Fibroblast of skin of abdomen (primary cell): Measurements from ENCODE around the gene ZFYVE28.

Experiments used
- DNase-seq: peaks from one replicate; pipeline ENCODE4 v3.0.0-alpha.2; 2013

Gene ZFYVE28

DNA sequence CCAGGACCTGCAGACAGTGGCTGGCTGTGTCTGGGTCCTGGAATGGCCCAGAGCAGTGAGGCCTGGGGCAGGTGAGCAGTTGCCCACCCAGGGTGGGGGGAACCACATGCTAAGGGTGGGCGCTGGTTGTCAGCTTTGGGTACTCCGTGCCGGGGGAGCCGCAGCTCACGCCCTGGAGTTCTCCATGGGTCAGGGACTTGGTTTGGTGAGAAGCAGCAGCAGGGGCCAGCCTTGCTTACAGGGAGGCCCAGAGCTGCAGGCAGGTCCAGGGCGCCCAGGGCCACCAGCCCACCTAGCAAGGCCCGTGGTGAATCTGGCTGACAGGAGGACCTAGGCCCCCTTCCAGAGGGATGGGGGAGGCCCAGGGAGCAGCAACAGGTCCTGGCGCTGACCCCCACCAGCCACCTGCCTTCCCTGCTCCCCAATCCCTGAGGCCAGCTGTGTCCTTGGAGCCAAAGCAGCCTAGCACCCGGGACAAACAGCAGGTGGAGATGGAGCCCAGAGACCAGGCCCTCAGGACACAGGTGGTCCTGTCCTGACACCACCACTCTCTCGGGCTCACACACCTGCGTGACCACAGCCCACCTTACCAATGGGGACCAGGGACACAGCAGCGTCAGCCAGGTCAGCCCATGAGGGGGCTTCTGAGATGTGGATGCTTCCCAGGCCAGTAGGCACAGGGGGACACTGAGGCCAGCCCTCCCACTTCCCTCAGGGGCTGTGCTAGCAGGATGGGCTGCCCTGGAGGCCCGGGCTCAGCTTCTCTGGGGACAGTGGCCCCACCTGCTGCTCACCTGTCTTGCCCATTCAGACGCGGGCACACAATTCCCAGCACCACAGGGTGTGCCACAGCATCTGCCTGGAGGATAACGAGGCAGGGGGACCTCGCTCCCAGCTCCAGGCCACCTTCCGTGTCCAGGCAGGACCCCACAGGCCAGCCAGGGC is 160.1 kb downstream of the ZFYVE28 start:
- DNase-seq: no peak

- DNase-seq: no peak
Observed at GRCh38 chr4:2257361-2258081, 160.9 kb downstream of the ZFYVE28 start.

GRCh38 chr4:2256781-2257191 is 161.7 kb downstream of the ZFYVE28 start:
- DNase-seq: no peak

- no peak for DNase-seq
Observed at GRCh38 chr4:2256156-2256731, 162.2 kb downstream of the ZFYVE28 start.

- DNase-seq: no peak
Observed at GRCh38 chr4:2255501-2256155, 162.8 kb downstream of the ZFYVE28 start.

GRCh38 chr4:2254665-2255500 is 163.6 kb downstream of the ZFYVE28 start:
- DNase-seq: no peak

GRCh38 chr4:2253160-2254084 is 165.0 kb downstream of the ZFYVE28 start:
- DNase-seq: no peak

- no peak for DNase-seq
Observed at GRCh38 chr4:2252530-2253091, 165.8 kb downstream of the ZFYVE28 start.

GRCh38 chr4:2251795-2252529 is 166.5 kb downstream of the ZFYVE28 start:
- no peak for DNase-seq

GRCh38 chr4:2251073-2251794 is 167.2 kb downstream of the ZFYVE28 start:
- no peak for DNase-seq

- no peak for DNase-seq
Observed at GRCh38 chr4:2250357-2251072, 167.9 kb downstream of the ZFYVE28 start.

DNA sequence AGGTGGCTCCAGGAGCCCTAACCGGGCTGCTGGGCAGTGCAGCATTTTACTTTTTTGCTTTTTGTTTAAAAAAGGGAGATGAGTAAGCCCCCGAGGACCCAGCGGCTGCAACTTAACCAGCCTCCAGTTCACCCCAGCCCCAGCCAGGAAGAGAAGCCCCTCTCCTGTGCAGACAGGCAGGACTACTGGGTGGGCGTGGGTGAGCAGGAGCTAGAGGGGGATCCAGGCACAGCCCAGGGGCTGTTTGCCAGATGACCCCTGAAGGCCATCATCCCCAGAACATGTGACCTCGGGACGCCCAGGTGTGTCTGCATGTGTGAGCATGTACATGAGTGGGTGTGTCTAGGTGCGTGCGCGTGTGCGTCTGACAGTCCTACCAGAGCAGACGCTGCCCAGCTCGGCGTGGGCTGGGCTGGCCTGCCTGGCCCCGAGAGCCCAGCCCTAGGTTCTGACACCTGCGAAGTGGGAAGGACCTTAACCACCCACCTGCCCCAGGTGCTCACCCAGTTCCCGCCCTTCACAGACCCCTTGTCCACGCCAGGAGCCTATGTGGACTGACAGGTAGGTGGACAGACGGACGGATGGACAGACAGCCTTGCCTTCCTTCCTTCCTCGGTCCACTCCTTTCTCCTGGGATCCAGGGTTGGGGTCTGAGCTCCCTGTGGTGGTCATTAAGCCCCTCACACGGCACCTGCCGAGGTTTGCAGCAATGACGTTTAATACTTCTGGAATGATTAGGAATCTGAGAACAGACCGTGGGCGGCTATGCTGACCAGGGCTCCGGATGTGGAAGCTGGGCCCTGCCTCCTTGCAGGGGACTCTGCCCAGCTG is 168.7 kb downstream of the ZFYVE28 start:
- no peak for DNase-seq

- no peak for DNase-seq
Observed at GRCh38 chr4:2248821-2249261, 169.6 kb downstream of the ZFYVE28 start.

- DNase-seq: no peak
Observed at GRCh38 chr4:2248044-2248780, 170.2 kb downstream of the ZFYVE28 start.

- no peak for DNase-seq
Observed at GRCh38 chr4:2247128-2248043, 171.1 kb downstream of the ZFYVE28 start.
